T-cell (primary cell): ENCODE data around the gene SNED1. TPM values are rescaled to one million over a fixed set of nuclear protein-coding genes. Genes with fewer than 3 reads are reported as not detected.

Source experiments
- ATAC-seq, 4 experiments: fragments of 200-7000 bp in 3 of 4; fragments of 150-1000 bp in 1 of 4; cut with Tn5 transposase; replicated peaks in 1 of 4; 1 replicate in 3 of 4; 2 replicates in 1 of 4; pipeline ENCODE4 v1.10.0; 2021; ENCODE audit warnings: moderate library complexity in 3 of 4, mild to moderate bottlenecking in 2 of 4, moderate number of reproducible peaks in 1 of 4
- CTCF ChIA-PET, 2 donors: fragments of 300-600 bp; sonication (Branson Sonifier 250); formaldehyde crosslinking; loops; one replicate each; lab custom pipeline; 2022; ENCODE audit warnings: antibody characterized with exemption in 2 of 2; lab: Charles Lee
- POLR2A ChIA-PET, 2 donors: fragments of 300-600 bp; sonication (Branson Sonifier 250); formaldehyde crosslinking; loops; one replicate each; lab custom pipeline; 2022; ENCODE audit warnings: antibody characterized with exemption in 2 of 2; lab: Charles Lee
- DNase-seq, 35 experiments: peaks; one replicate each; pipeline versions ENCODE4 v3.0.0 to v3.0.0-alpha.2; 2013 to 2023
- H3K27ac ChIP-seq: one replicate; pipeline ENCODE4 v1.5.1; 2013; ENCODE audit warnings: low read length
- H3K27me3 ChIP-seq, 2 experiments: replicated peaks in 1 of 2; 1 replicate in 1 of 2; 2 replicates in 1 of 2; pipeline versions ENCODE4 v1.6.1 to v1.7.0; 2013; ENCODE audit warnings: low read length in 1 of 2, mixed read lengths in 1 of 2; ENCODE audit not compliant: control insufficient read depth in 2 of 2, insufficient read depth in 2 of 2; ENCODE audit errors: extremely low read depth in 1 of 2
- H3K36me3 ChIP-seq, 2 donors: 1 replicate in 1 of 2; 2 replicates in 1 of 2; pipeline versions ENCODE4 v1.6.1 to v1.7.0; 2013; ENCODE audit warnings: low read length in 1 of 2; ENCODE audit not compliant: control insufficient read depth in 2 of 2, insufficient read depth in 1 of 2; ENCODE audit errors: extremely low read depth in 1 of 2
- H3K4me1 ChIP-seq, 2 experiments: 1 replicate in 1 of 2; 2 replicates in 1 of 2; pipeline versions ENCODE4 v1.6.1 to v1.7.0; 2013; ENCODE audit warnings: low read length in 2 of 2, mixed read lengths in 1 of 2; ENCODE audit not compliant: insufficient read depth in 2 of 2, control insufficient read depth in 1 of 2; ENCODE audit errors: extremely low read depth in 1 of 2
- H3K4me3 ChIP-seq, 2 donors: 1 replicate in 1 of 2; 2 replicates in 1 of 2; pipeline versions ENCODE4 v1.5.1 to v1.7.0; 2013; ENCODE audit warnings: mild to moderate bottlenecking in 2 of 2, low read length in 1 of 2, moderate library complexity in 1 of 2; ENCODE audit not compliant: control insufficient read depth in 1 of 2; ENCODE audit errors: extremely low read depth in 1 of 2
- H3K9me3 ChIP-seq: 2 replicates; pipeline ENCODE4 v1.7.0; 2013
- H3K27ac Mint-ChIP-seq, 2 donors: one replicate each; pipeline ENCODE4 v1.8.0; 2020 to 2021; ENCODE audit warnings: mild to moderate bottlenecking in 2 of 2, mixed read lengths in 2 of 2
- H3K27me3 Mint-ChIP-seq, 2 donors: one replicate each; pipeline ENCODE4 v1.8.0; 2021 to 2022; ENCODE audit warnings: mixed read lengths in 2 of 2
- H3K36me3 Mint-ChIP-seq: one replicate; pipeline ENCODE4 v1.8.0; 2021; ENCODE audit warnings: mixed read lengths
- H3K4me1 Mint-ChIP-seq, 3 donors: one replicate each; pipeline ENCODE4 v1.8.0; 2020 to 2022; ENCODE audit warnings: mixed read lengths in 3 of 3, mild to moderate bottlenecking in 1 of 3
- H3K4me3 Mint-ChIP-seq, 3 donors: one replicate each; pipeline ENCODE4 v1.8.0; 2020 to 2022; ENCODE audit warnings: mild to moderate bottlenecking in 3 of 3, mixed read lengths in 3 of 3, moderate library complexity in 3 of 3
- H3K9me3 Mint-ChIP-seq, 3 donors: one replicate each; pipeline ENCODE4 v1.8.0; 2020 to 2022; ENCODE audit warnings: mixed read lengths in 3 of 3
- WGBS: methylation state at CpG from one replicate; pipeline ENCODE4 v1.1.5; 2013; ENCODE audit warnings: missing lambda C conversion rate; ENCODE audit not compliant: insufficient coverage; 5-methylcytosine and 5-hydroxymethylcytosine counted together
- total RNA-seq, 35 experiments: library from RNA in 6 of 35; stranded (reverse) in 6 of 35; fragments of 120-200 nt in 1 of 35; gene quantifications; one replicate each; pipeline versions ENCODE4 v1.2.1 to v1.2.4 and lab custom pipeline; 2013 to 2026

The SNED1 gene
- total RNA-seq, 5 donors from 2014 or later (not counting 1 experiment from before 2014, with no cell fraction given), result 37.7 to 82.5 (median 69.4) TPM

DNA sequence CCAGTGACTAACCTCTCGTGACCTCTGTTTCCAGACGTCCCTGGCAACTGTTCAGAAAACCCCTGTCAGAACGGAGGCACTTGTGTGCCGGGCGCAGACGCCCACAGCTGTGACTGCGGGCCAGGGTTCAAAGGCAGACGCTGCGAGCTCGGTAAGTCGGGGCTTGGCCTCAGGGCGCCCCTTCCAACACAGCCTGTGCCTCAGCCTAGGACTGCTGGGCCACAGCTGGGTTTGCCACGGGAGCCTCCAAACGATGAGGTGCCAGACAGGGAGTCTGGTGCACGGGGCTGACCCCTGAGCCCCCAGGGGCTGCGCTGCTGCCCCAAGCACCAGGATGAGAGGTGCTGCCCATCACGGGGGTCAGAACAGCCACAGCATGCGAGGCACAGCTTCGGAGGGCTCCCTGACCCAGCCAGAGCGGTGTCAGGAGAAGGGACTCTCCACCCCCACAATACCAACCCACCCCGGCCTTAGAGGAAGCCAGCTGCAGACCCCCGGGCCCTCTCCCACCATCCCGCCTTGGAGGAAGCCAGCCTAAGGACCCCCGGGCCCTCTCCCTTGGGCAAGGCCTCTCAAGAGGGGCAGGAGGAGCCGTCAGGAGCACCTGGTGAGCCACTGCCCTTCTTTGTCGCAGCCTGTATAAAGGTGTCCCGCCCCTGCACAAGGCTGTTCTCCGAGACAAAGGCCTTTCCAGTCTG is 83.4 kb downstream of the SNED1 start:
- no peaks in the 10 kb centered on the region for H3K27me3 Mint-ChIP-seq
- ChIA-PET POLR2A (no interaction called here), CTCF (no interaction called here)
- WGBS, result 89% methylated on average over 26 of the region's 28 CpGs
- H3K9me3 ChIP-seq, result no peaks in the 10 kb centered on the region
- ATAC-seq, result no peak
- H3K36me3 ChIP-seq, result peaks cover 0 to 9% of the 10 kb centered on the region in 2 donors
- H3K27me3 ChIP-seq, result no peaks in the 10 kb centered on the region
- no peak for DNase-seq
- peaks cover 3 to 6% (median 6%) of the 10 kb centered on the region in 3 donors for H3K9me3 Mint-ChIP-seq
- no peak overlapping the region for H3K4me3 Mint-ChIP-seq
- no peak overlapping the region for H3K27ac ChIP-seq
- no peak overlapping the region for H3K4me3 ChIP-seq
- H3K4me1 Mint-ChIP-seq, result peaks cover 11 to 32% (median 25%) of the 10 kb centered on the region in 3 donors
- peak overlapping the region in 1 of 2 donors; percentile 69 for H3K27ac Mint-ChIP-seq
- peaks cover 0 to 14% of the 10 kb centered on the region in 2 experiments for H3K4me1 ChIP-seq
- peaks cover 27% of the 10 kb centered on the region for H3K36me3 Mint-ChIP-seq

DNA sequence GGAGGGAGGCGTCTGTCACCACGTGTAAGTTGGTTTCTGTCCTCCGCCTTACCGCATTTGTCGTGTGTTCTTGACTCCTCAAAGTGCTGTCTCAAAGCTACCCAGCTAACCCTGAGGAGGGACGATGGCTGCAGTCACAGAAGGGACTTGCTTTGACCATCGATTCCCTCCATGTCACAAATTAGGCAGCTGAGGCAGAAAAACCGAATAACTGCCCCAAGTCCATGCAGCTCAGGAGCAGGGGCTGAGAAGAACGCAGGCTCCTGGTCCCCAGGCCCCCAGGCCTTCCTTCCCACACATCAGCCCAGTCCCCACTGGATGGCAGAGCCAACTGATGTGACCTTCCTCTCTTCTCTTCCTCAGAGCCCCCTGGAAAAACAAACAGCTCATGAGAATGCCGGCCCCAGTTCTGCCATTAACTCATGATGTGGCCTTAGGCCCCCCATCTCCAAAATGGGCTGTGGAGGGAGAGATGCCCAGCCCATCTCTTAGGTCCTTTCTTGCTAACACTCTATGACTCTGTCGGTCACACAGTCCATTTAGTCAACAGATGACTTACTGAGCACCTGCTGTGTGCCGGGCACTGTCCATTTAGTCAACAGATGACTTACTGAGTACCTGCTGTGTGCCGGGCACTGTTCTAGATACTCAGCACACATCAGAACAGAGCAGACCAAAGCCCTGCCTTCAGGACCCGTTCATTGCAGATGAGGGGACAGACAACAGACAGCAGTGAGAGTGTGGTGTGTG is 84.1 kb downstream of the SNED1 start:
- Mint-ChIP-seq H3K4me3 (no peak overlapping the region), H3K9me3 (peaks cover 3 to 6% (median 6%) of the 10 kb centered on the region in 3 donors), H3K27me3 (no peaks in the 10 kb centered on the region), H3K27ac (peak overlapping the region; percentile 40 to 69), H3K4me1 (peaks cover 8 to 29% (median 24%) of the 10 kb centered on the region in 3 donors), H3K36me3 (peaks cover 33% of the 10 kb centered on the region)
- ATAC-seq (no peak), DNase-seq (peak in 2 of 35 experiments; percentile 4 to 13)
- H3K27ac ChIP-seq, result no peak overlapping the region
- peaks cover 0 to 14% of the 10 kb centered on the region in 2 experiments for H3K4me1 ChIP-seq
- WGBS, result 89% methylated on average over 13 of the region's 14 CpGs
- H3K4me3 ChIP-seq, result no peak overlapping the region
- peaks cover 2 to 16% of the 10 kb centered on the region in 2 donors for H3K36me3 ChIP-seq
- H3K27me3 ChIP-seq, result no peaks in the 10 kb centered on the region
- ChIA-PET POLR2A (no interaction called here), CTCF (no interaction called here)
- no peaks in the 10 kb centered on the region for H3K9me3 ChIP-seq

DNA sequence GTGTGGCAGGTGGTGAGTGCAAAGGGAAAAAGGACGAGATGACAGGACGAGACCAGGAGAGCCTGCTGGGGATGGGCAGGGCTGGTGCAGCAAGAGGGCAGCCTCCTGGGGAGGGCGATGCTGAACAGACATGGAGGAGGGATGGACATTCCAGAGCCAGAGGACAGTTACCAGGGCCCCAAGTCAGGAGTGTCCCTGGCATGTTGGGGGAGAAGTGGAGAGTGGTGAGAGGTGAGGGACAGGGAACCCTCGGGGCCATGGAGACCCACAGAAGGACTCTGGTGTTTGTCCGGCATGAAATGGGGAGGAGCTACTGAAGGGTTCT is 84.6 kb downstream of the SNED1 start:
- CTCF ChIA-PET, result no interaction called here
- Histone ChIP-seq H3K4me1 (peaks cover 0 to 14% of the 10 kb centered on the region in 2 experiments), H3K27ac (no peak overlapping the region), H3K36me3 (peaks cover 7 to 21% of the 10 kb centered on the region in 2 donors), H3K9me3 (no peaks in the 10 kb centered on the region), H3K27me3 (no peaks in the 10 kb centered on the region), H3K4me3 (no peak overlapping the region)
- Mint-ChIP-seq H3K27me3 (no peaks in the 10 kb centered on the region), H3K4me1 (peaks cover 7 to 28% (median 19%) of the 10 kb centered on the region in 3 donors), H3K4me3 (no peak overlapping the region), H3K27ac (peak overlapping the region; percentile 40 to 69), H3K9me3 (peaks cover 3 to 6% (median 6%) of the 10 kb centered on the region in 3 donors), H3K36me3 (peaks cover 39% of the 10 kb centered on the region)
- 90% methylated on average over 5 of the region's 5 CpGs for WGBS
- DNase-seq (peak in 2 of 35 experiments; percentile 4 to 15), ATAC-seq (no peak)
- POLR2A ChIA-PET, result no interaction called here

DNA sequence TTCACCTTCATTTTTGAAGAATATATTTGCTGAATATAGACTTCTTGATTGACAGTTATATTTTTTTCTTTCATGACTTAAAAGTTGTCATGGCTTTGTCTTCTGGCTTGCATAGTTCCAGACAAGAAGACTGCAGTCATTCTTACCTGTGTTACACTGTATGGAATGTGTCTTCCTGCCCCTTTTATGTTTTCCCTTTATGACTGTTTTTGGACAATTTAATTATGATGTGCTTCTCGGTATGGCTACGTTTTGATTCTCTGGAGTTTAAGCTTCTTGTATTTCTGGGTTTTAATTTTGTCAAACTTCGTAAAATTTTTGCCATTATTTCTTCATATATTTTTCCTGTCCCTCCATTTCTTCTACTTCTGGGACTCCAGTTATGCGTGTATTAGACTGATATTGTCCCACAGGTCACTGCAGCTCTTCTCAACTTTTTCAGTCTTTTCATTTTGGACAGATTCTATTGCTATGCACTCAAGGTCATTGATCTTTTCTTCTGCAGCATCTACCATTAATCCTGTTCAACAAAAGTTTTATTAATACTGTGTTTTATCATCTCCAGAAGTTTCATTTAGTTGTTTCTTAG is 86.5 kb downstream of the SNED1 start:
- Mint-ChIP-seq H3K27ac (peak overlapping the region in 1 of 2 donors; percentile 68), H3K4me1 (peaks cover 13 to 33% (median 17%) of the 10 kb centered on the region in 3 donors), H3K4me3 (no peak overlapping the region), H3K36me3 (peaks cover 55% of the 10 kb centered on the region), H3K27me3 (no peaks in the 10 kb centered on the region), H3K9me3 (peaks cover 3 to 6% (median 6%) of the 10 kb centered on the region in 3 donors)
- no CpG with 5 or more reads among the region's 4 CpGs for WGBS
- Histone ChIP-seq H3K4me3 (no peak overlapping the region), H3K27ac (no peak overlapping the region), H3K9me3 (no peaks in the 10 kb centered on the region), H3K4me1 (peaks cover 9 to 15% of the 10 kb centered on the region in 2 experiments), H3K36me3 (peaks cover 20 to 40% of the 10 kb centered on the region in 2 donors), H3K27me3 (no peaks in the 10 kb centered on the region)
- no peak for ATAC-seq
- CTCF ChIA-PET, result no interaction called here
- DNase-seq, result no peak
- POLR2A ChIA-PET, result no interaction called here

DNA sequence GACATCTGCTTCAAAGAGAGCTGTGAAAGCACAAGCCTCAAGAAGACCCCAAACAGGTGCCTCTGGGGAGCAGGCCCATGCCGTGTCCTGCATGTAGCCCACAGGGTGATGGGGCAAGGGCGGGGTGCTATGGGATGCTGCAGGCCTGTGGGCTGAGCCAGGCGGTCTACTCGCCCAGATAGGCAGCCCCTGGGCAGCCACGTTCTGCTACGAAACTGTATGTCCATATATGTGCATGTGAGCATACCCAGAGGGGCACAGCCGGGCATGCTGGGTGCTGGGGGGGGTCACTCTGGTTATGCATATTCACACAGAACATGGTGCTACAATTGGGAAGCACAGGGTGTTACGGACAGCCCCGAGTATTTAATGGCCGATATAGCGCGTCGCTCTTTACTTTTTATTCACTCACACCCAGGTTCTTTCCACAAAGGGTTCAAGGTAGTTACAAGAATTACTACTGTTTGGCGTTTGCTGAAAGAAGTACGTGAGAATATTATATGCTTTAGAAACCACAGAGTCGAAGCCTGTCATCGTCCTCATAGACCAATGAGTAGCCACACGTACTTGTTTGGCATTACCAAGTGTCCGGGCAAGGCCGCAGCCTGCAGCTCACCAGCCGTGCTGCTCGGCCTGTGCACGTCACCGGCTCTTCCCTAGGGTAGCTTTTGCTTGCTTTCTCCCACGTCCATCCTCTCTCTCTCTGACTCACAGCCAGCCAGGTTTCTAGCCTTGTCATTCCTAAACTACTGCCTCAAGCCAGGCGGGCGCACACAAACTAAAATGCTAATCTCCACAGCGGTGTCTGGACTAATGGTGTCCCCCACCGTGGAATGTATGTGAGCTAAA is 89.2 kb downstream of the SNED1 start:
- POLR2A ChIA-PET, result interaction anchor here in 1 of 2 donors (0.5 kb wide), 1 partner anchor 37 kb away, joined by 3 read pairs; no protein-coding TSS in a partner anchor

More for the DNA sequence above, 89.2 kb downstream of the SNED1 start:
- Mint-ChIP-seq H3K27ac (no peak overlapping the region), H3K4me3 (no peak overlapping the region), H3K36me3 (peaks cover 66% of the 10 kb centered on the region), H3K4me1 (peaks cover 25 to 35% (median 25%) of the 10 kb centered on the region in 3 donors), H3K9me3 (peaks cover 3 to 6% (median 6%) of the 10 kb centered on the region in 3 donors), H3K27me3 (no peaks in the 10 kb centered on the region)
- peaks cover 9 to 16% of the 10 kb centered on the region in 2 experiments for H3K4me1 ChIP-seq
- WGBS, result 95% methylated on average over 20 of the region's 29 CpGs
- peaks cover 22 to 64% of the 10 kb centered on the region in 2 donors for H3K36me3 ChIP-seq
- no peaks in the 10 kb centered on the region for H3K27me3 ChIP-seq
- DNase-seq, result no peak
- CTCF ChIA-PET, result no interaction called here
- no peak for ATAC-seq
- H3K27ac ChIP-seq, result no peak overlapping the region
- H3K4me3 ChIP-seq, result no peak overlapping the region
- H3K9me3 ChIP-seq, result no peaks in the 10 kb centered on the region
